NK-92 treated with Interleukin-12 subunit alpha and Interleukin-12 subunit beta, amount 100 ng/mL, for 24 hours (cell line): ENCODE results near the gene FLCN.
"Not testable (repeated sequence)": the region's sequence is repeated elsewhere in the genome, so short reads cannot be mapped to it uniquely, and the experiment has no call there.

Source experiments
- DNase-seq: peaks from one replicate; lab custom pipeline; 2025; lab: John Stamatoyannopoulos, UW

Gene FLCN

GRCh38 chr17:17237026-17237799 lies at the start of gene FLCN:
FLCN (minus strand) TSS chr17:17237168; CDS start chr17:17228137, 9,031 bp downstream.
- DNase-seq, result peak; percentile 67

DNA sequence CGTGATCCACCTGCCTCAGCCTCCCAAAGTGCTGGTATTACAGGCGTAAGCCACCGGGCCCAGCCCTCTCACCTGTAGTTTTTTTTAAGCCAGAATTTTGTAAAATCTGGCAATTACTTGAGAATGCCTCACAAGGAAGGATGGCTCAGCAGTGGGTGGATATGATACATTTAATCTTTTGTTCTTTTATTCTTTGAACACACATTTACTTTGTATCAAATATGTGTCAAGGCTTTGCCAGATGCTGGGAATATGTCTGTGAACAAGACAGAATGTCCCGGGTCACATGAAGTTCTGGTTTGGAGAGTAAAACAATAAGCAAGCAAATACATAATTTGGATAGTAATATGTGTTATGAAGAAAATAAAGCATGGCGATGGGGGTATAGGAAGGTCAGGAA lies 49.0 kb upstream of the FLCN start:
- no peak for DNase-seq

DNA sequence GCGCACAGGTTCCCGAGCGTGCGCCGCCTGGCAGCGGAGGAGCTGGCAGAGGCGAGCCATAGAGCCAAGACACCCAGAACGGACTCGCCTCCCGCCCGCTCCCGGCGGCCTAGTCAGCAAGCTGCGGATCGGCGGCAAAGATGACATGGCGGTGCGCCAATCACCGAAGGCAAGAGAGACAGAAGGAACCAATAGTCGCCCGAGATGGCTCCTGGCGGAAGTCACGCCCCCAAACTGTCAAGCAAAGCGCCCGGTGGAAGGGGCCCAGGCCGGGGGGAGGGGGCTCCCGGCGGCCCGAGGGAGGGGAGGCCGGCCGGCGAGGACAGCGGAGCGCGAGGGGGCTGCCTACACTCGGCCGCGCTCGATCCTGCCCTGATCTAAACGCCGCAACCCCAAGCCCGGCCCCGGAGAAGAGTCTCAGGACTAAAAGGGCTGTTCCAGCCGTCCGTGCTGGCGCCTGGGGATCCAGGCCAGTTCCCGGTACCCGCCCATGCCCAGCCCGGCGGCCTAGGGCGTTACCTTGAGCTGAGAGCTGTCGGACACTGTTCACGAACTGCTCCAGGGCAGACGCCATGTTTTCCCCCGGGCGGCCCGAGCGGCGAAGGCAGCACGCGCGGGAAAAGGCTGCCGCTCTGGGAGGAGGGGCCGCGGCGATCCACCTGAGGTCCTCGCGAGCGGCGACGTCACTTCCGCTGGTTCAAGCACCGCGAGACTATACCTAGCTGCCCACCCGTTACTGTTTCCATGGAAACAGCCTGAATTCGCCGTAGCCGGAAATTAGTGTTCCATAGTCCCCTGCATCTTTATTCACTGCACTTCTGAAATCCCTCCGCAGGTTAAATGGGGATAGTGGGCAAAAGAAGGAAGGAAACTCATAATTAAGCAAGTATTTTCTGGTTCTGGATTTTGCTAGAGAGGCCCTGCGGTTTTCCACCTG lies 43.9 kb upstream of the FLCN start, which contains the start of gene COPS3:
TSS of gene COPS3 (minus strand) at position 634 of the 937 bp plus-strand sequence. CDS start at position 574, 60 bp downstream.
- peak; percentile 82 for DNase-seq

DNA sequence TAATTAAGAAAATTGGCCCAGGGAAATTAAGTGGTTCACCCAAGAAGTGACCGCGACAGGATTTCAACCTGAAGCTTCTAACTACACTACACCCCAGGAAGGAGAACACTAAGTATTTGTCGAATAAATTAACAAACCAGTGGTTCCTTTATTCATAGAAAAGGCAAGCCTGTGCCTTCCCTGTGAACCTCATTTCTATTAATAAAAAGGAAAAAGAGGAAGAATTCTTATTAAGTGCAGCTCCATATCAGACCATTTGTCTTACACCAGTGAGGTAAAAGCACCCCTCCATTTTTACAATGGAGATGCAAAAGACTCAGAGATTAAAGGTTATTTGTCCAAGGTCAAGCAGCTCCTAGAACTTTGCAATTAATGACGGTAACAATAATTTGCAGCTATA lies 42.3 kb upstream of the FLCN start:
- DNase-seq, result no peak

GRCh38 chr17:17277431-17277830 lies 40.5 kb upstream of the FLCN start:
- DNase-seq, result not testable (repeated sequence)

GRCh38 chr17:17275971-17276370 lies 39.0 kb upstream of the FLCN start:
- DNase-seq, result no peak

- DNase-seq, result no peak
Observed at GRCh38 chr17:17269926-17270773, 33.2 kb upstream of the FLCN start.

DNA sequence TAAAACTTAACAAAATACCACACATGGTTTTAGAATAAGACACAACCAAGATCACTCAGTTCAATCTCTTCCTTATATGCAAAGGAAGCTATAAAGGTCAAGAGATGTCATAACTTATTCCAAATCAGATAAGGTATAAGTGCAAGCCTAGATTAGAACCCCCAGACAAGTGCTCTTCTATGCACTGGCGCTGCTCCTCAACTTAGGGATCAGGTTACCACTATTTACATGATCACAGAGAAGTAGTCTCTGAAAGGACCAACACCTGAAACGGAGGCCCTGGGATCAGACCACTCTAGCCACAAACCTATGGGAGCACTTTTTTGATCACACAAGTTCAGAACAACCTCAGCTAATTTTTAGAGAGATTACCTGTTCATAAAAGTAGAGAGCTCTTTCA lies 27.5 kb upstream of the FLCN start:
- DNase-seq, result no peak

GRCh38 chr17:17258998-17259397 lies 22.0 kb upstream of the FLCN start:
- DNase-seq, result no peak

DNA sequence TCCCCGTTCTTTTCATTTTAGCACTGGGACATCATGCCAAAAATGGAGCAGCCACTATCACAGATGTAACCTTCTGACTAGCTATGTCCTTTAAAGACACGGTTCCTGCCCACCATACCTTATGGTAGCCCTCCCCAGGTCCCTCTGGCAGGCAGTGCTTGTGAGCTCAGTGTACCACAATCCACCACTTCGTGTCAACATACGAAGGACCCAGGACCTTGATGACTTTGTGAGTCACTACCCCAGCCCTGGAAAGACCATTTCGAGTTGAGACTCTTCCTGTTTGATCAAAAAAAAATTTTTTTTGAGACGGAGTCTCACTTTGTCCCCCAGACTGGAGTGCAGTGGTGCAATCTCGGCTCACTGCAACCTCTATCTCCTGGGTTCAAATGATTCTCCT lies 21.0 kb upstream of the FLCN start:
- no peak for DNase-seq

DNA sequence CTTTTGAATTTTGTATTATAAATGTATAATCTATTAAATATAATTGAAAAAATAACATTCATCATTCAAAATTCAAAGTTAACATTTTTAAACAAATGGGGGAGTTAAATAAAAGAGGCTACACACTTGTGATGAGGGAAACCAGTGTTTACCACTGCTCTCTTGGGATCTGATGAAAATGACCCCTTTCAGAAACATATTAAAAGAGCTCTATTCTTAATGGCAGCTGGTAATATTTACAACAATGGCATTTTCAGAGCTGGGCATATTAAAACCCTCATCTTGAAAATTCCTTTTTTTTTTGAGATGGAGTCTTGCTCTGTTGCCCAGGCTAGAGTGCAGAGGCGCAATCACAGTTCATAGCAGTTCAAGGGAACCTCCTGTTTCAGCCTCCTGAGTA lies 19.3 kb upstream of the FLCN start:
- DNase-seq, result no peak

DNA sequence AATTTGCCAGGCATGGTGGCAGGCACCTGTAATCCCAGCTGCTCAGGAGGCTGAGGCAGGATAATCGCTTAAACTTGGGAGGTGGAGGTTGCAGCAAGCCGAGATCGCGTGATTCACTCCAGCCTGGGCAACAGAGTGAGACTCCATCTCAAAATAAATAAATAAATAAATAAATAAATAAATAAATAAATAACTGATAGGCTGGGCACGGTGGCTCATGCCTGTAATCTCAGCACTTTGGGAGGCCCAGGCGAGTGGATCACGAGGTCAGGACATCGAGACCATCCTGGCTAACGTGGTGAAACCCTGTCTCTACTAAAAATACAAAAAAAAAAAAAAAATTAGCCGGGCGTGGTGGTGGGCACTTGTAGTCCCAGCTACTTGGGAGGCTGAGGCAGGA lies 18.7 kb upstream of the FLCN start:
- DNase-seq, result not testable (repeated sequence)

DNA sequence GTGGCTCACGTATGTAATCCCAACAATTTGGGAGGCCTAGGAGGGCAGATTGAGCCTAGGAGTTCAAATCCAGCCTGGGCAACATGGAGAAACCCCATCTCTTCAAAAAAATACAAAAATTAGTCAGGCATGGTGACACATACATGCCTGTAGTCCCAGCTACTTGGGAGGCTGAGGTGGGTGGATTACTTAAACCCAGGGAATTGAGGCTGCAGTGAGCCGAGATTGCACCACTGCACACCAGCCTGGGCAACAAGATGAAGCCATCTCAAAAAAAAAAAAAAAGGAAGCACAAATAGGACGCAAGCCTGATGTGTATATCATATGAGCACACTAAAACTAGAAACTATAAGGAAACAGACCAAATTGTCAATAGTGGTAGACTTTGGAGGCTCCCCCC lies 17.1 kb upstream of the FLCN start:
- DNase-seq, result no peak

DNA sequence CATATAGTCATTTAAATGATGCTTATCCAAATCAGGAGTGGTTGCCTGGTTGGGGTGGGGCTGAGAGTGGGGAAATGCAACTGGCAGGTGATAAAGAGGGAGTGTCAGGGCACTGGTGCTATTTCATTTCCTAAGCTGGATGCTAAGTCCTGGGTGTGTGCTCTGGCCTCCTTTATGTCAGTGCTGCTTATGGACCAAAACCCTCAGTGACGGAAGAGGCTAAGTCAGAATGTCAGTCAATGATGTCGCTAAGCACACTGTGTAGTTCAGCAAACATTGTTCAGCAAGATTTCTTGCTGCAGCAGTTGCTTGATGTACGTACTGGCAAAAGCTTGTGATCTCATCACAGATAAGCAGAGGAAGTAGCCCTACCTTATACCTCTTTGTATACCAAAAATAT lies 16.4 kb upstream of the FLCN start:
- DNase-seq, result no peak

- no peak for DNase-seq
Observed at GRCh38 chr17:17252149-17252661, 15.2 kb upstream of the FLCN start.

- DNase-seq, result no peak
Observed at GRCh38 chr17:17246879-17247278, 9.9 kb upstream of the FLCN start.

DNA sequence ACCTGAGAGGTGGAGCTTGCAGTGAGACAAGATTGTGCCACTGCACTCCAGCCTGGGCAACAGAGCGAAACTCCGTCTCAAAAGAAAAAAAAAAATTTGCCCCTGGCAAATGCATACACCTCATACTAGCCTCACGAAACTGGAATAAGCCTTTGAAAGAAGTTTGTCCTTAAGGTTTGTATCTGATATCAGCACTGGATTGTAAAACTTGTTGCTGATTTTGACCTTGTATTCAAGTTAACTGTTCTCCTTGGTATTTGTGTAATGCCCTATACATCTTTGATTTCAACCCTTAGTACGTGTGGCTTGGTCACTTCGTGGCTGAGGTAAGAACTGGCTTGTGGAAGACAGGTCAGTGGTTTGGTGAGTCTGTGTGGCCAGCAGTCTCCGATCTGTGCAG lies 6.2 kb upstream of the FLCN start:
- DNase-seq, result no peak

DNA sequence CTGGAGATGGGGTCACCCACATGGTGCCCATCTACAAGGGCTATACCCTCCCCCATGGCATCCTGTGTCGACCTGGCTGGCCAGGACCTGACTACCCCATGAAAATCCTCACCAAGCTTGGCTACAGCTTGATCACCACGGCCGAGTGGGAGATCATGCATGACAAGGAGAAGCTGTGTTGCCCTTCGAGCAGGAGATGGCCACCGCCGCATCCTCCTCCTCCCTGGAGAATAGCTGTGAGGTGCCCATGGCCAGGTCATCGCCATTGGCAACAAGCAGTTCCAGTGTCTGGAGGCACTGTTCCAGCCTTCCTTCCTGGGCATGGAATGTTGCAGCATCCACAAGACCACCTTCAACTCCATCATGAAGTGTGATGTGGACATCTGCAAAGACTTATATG lies 5.3 kb upstream of the FLCN start:
- no peak for DNase-seq

DNA sequence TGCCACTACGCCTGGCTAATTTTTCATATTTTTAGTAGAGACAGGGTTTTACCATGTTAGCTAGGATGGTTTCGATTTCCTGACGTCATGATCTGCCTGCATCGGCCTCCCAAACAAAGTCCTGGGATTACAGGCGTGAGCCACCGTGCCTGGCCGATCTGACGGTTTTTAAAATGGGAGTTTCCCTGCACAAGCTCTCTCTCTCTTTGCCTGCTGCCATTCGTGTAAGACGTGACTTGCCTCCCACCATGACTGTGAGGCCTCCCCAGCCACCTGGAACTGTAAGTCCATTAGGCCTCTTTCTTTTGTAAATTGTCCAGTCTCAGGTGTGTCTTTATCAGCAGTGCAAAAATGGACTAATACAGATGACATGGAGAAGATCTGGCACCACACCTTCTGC lies 4.7 kb upstream of the FLCN start:
- no peak for DNase-seq

- DNase-seq, result no peak
Observed at GRCh38 chr17:17239832-17240231, 2.9 kb upstream of the FLCN start.

DNA sequence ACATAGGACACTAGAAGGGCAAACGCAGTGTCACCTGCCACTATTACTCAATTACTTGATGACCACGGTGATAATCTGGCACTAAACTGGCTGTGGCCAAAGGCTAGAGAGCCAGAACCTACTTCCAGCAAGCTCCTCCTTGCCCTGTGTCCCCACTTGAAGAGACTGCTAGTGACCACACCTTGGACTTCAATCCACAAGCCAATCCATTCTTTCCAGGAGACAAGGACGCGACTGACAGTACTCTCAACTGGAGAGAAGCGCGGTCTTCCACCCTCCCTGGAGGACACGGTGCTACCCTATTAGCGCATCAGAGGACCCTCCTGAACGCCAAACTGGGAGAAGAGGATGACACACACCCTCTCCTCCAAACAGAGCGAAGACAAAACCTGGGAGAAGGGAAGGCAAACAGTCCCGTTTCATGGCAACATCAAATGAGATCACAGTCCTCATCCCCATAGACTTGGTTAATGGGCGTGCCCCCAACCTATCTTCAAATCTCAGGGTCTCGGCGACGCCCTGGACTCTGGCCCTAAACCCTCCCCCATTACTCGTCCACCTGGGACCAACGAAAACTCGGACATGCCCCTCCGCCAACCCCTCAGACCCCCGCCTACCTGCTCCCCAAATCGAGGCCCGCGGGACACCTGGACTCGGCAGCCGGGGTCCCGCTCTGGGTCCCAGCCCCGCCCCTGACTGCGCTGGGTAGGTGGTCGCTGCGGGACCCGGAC lies 508 bp downstream of the FLCN start:
- DNase-seq, result no peak
